Stimulated activated memory B cell treated with anti-CD40 and anti-IgM and Interleukin-4, amounts not matched to agents 10 μg/mL and 1 μg/mL and 100 μg/mL, for 72 hours (primary cell): ENCODE measurements around the gene RNF125.
"Not testable (repeated sequence)": the region's sequence is repeated elsewhere in the genome, so short reads cannot be mapped to it uniquely, and the experiment has no call there.

ENCODE experiments used
- ATAC-seq: fragments of 150-1000 bp; cut with Tn5 transposase; 2 replicates; pipeline ENCODE4 v1.10.0; 2021
- H3K27ac Mint-ChIP-seq: one replicate; pipeline ENCODE4 v1.8.0; 2022; ENCODE audit warnings: mild to moderate bottlenecking, mixed read lengths
- H3K27me3 Mint-ChIP-seq: one replicate; pipeline ENCODE4 v1.8.0; 2022; ENCODE audit warnings: mixed read lengths
- H3K36me3 Mint-ChIP-seq: one replicate; pipeline ENCODE4 v1.8.0; 2022; ENCODE audit warnings: mixed read lengths
- H3K4me1 Mint-ChIP-seq: one replicate; pipeline ENCODE4 v1.8.0; 2022; ENCODE audit warnings: mixed read lengths
- H3K4me3 Mint-ChIP-seq: one replicate; pipeline ENCODE4 v1.8.0; 2022; ENCODE audit warnings: mild to moderate bottlenecking, moderate library complexity, mixed read lengths
- H3K9me3 Mint-ChIP-seq: one replicate; pipeline ENCODE4 v1.8.0; 2022; ENCODE audit warnings: mixed read lengths

RNF125 gene

GRCh38 chr18:32049393-32050171, 31.0 kb downstream of the RNF125 start:
- Mint-ChIP-seq H3K4me3 (no peak overlapping the region), H3K9me3 (no peaks in the 10 kb centered on the region), H3K27me3 (no peaks in the 10 kb centered on the region), H3K27ac (peak overlapping the region; percentile 62), H3K4me1 (peaks cover 23% of the 10 kb centered on the region), H3K36me3 (peaks cover 6% of the 10 kb centered on the region)
- ATAC-seq: peak; percentile 74

GRCh38 chr18:32056613-32057358, 38.2 kb downstream of the RNF125 start:
- H3K27ac Mint-ChIP-seq: no peak overlapping the region

GRCh38 chr18:32057624-32058165, 39.1 kb downstream of the RNF125 start:
- Mint-ChIP-seq H3K36me3 (peaks cover 12% of the 10 kb centered on the region), H3K27me3 (no peaks in the 10 kb centered on the region), H3K27ac (no peak overlapping the region), H3K4me1 (no peaks in the 10 kb centered on the region), H3K4me3 (no peak overlapping the region), H3K9me3 (no peaks in the 10 kb centered on the region)
- ATAC-seq: no peak

More at GRCh38 chr18:32056613-32057358, 38.2 kb downstream of the RNF125 start:
- Mint-ChIP-seq H3K36me3 (peaks cover 12% of the 10 kb centered on the region), H3K4me1 (no peaks in the 10 kb centered on the region), H3K4me3 (no peak overlapping the region), H3K9me3 (no peaks in the 10 kb centered on the region), H3K27me3 (no peaks in the 10 kb centered on the region)
- no peak for ATAC-seq

GRCh38 chr18:32060026-32060425, 41.4 kb downstream of the RNF125 start:
- Mint-ChIP-seq H3K27me3 (no peaks in the 10 kb centered on the region), H3K4me3 (no peak overlapping the region), H3K27ac (no peak overlapping the region), H3K4me1 (no peaks in the 10 kb centered on the region), H3K9me3 (no peaks in the 10 kb centered on the region), H3K36me3 (peaks cover 12% of the 10 kb centered on the region)
- no peak for ATAC-seq

GRCh38 chr18:32067375-32068167, 48.9 kb downstream of the RNF125 start:
- no peak for ATAC-seq
- Mint-ChIP-seq H3K9me3 (no peaks in the 10 kb centered on the region), H3K27me3 (no peaks in the 10 kb centered on the region), H3K27ac (no peak overlapping the region), H3K4me1 (no peaks in the 10 kb centered on the region), H3K36me3 (peaks cover 25% of the 10 kb centered on the region), H3K4me3 (no peak overlapping the region)

GRCh38 chr18:32072321-32072720, 53.7 kb downstream of the RNF125 start:
- no peak overlapping the region for H3K4me3 Mint-ChIP-seq
- H3K27me3 Mint-ChIP-seq: no peaks in the 10 kb centered on the region
- H3K4me1 Mint-ChIP-seq: no peaks in the 10 kb centered on the region
- peaks cover 17% of the 10 kb centered on the region for H3K36me3 Mint-ChIP-seq
- H3K9me3 Mint-ChIP-seq: no peaks in the 10 kb centered on the region
- no peak overlapping the region for H3K27ac Mint-ChIP-seq
- ATAC-seq: no peak

- Mint-ChIP-seq H3K27ac (no peak overlapping the region), H3K27me3 (no peaks in the 10 kb centered on the region), H3K36me3 (peaks cover 6% of the 10 kb centered on the region), H3K9me3 (no peaks in the 10 kb centered on the region), H3K4me3 (no peak overlapping the region), H3K4me1 (no peaks in the 10 kb centered on the region)
- ATAC-seq: no peak
Measured at GRCh38 chr18:32074206-32074605, 55.6 kb downstream of the RNF125 start.

GRCh38 chr18:32078845-32079244, 60.2 kb downstream of the RNF125 start:
- ATAC-seq: no peak
- no peaks in the 10 kb centered on the region for H3K4me1 Mint-ChIP-seq
- no peaks in the 10 kb centered on the region for H3K9me3 Mint-ChIP-seq
- H3K4me3 Mint-ChIP-seq: no peak overlapping the region
- no peaks in the 10 kb centered on the region for H3K27me3 Mint-ChIP-seq
- no peak overlapping the region for H3K27ac Mint-ChIP-seq
- H3K36me3 Mint-ChIP-seq: no peaks in the 10 kb centered on the region

- no peak for ATAC-seq
- no peak overlapping the region for H3K27ac Mint-ChIP-seq
- H3K4me1 Mint-ChIP-seq: peaks cover 18% of the 10 kb centered on the region
- H3K4me3 Mint-ChIP-seq: no peak overlapping the region
- H3K9me3 Mint-ChIP-seq: no peaks in the 10 kb centered on the region
- no peaks in the 10 kb centered on the region for H3K36me3 Mint-ChIP-seq
- no peaks in the 10 kb centered on the region for H3K27me3 Mint-ChIP-seq
Measured at GRCh38 chr18:32081881-32082280, 63.3 kb downstream of the RNF125 start.

- Mint-ChIP-seq H3K4me3 (no peak overlapping the region), H3K27me3 (no peaks in the 10 kb centered on the region), H3K36me3 (no peaks in the 10 kb centered on the region), H3K4me1 (peaks cover 18% of the 10 kb centered on the region), H3K27ac (peak overlapping the region; percentile 90), H3K9me3 (no peaks in the 10 kb centered on the region)
- no peak for ATAC-seq
Measured at GRCh38 chr18:32083781-32084180, 65.2 kb downstream of the RNF125 start.

- no peak overlapping the region for H3K27ac Mint-ChIP-seq
- no peaks in the 10 kb centered on the region for H3K9me3 Mint-ChIP-seq
- H3K4me3 Mint-ChIP-seq: no peak overlapping the region
- no peaks in the 10 kb centered on the region for H3K27me3 Mint-ChIP-seq
- ATAC-seq: no peak
- H3K4me1 Mint-ChIP-seq: peaks cover 18% of the 10 kb centered on the region
- H3K36me3 Mint-ChIP-seq: no peaks in the 10 kb centered on the region
Measured at GRCh38 chr18:32086881-32087280, 68.3 kb downstream of the RNF125 start.

GRCh38 chr18:32090831-32091230, 72.2 kb downstream of the RNF125 start:
- H3K27ac Mint-ChIP-seq: peak overlapping the region; percentile 99

GRCh38 chr18:32091325-32091723, 72.7 kb downstream of the RNF125 start:
- Mint-ChIP-seq H3K36me3 (peaks cover 32% of the 10 kb centered on the region), H3K27ac (peak overlapping the region; percentile 99), H3K4me1 (peaks cover 35% of the 10 kb centered on the region), H3K4me3 (peak overlapping the region; percentile 100), H3K9me3 (no peaks in the 10 kb centered on the region), H3K27me3 (no peaks in the 10 kb centered on the region)
- ATAC-seq: no peak

More at GRCh38 chr18:32090831-32091230, 72.2 kb downstream of the RNF125 start:
- peaks cover 27% of the 10 kb centered on the region for H3K36me3 Mint-ChIP-seq
- not testable (repeated sequence) for H3K27me3 Mint-ChIP-seq, H3K4me3 Mint-ChIP-seq, ATAC-seq, H3K9me3 Mint-ChIP-seq
- peaks cover 33% of the 10 kb centered on the region for H3K4me1 Mint-ChIP-seq

- Mint-ChIP-seq H3K36me3 (peaks cover 35% of the 10 kb centered on the region), H3K4me1 (peaks cover 40% of the 10 kb centered on the region)
Measured at GRCh38 chr18:32091724-32092421, 73.2 kb downstream of the RNF125 start, which contains the start of gene RNF138. RNF138 (plus strand) TSS chr18:32091874; CDS start chr18:32092777, 903 bp downstream.

More at GRCh38 chr18:32091724-32092421, 73.2 kb downstream of the RNF125 start, which contains the start of gene RNF138:
- Mint-ChIP-seq H3K4me3 (peak within 1 kb of the TSS; percentile 100), H3K9me3 (no peaks in the 10 kb centered on the region), H3K27ac (peak within 1 kb of the TSS; percentile 99), H3K27me3 (no peaks in the 10 kb centered on the region)
- peak; percentile 81 for ATAC-seq
